Stomach (tissue), 4 donors: ENCODE data around the gene NT5DC3.

Experiments used
- EP300 ChIP-seq: sonication (generic); formaldehyde crosslinking; IDR thresholded peaks from one replicate; pipeline ENCODE4 v1.6.1; 2017; ENCODE audit warnings: antibody characterized with exemption
- POLR2A ChIP-seq, 4 donors: fragments of 450-650 bp; IDR thresholded peaks; one replicate each; pipeline ENCODE4 v1.6.1; 2016; ENCODE audit warnings: antibody characterized with exemption in 4 of 4, control low read depth in 2 of 4, mild to moderate bottlenecking in 1 of 4, moderate library complexity in 1 of 4
- TF ChIP-seq, protein P1 (sequence below), 7 experiments: fragments of 450-650 bp in 4 of 7; fragments of 200-600 bp in 3 of 7; sonication (generic) in 3 of 7; IDR thresholded peaks; one replicate each; pipeline ENCODE4 v1.5.1; 2016 to 2019; ENCODE audit warnings: antibody characterized with exemption in 7 of 7, control low read depth in 2 of 7, mild to moderate bottlenecking in 1 of 7

DNA sequence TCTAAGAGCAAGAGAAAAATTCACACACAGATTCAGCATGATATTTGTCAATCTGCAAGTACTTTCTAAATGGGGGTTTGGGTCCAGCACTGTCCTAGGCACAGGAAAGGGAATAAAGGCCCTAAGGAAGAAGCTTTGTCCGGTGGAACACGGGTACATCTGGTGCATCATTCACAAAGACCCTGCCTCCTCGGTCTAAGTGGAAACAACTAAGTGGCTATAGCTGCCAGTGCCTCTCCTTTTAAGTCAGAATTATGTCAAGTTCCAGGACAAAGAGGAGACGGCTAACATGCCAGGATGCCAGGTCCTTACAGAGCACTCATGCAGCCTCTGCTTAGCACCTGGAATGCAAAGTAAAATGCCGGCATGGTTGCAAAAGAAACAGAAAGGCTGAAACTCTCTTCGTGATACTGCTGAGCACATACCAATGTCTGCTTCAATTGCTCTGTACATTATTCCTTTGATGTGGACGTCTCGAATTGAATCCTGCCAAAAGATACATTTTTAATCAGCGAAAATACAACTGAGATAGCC lies 47.5 kb downstream of the NT5DC3 start:
- TF ChIP-seq POLR2A (IDR thresholded peaks at IDR 0.05) (no peak), EP300 (no peak)
- TF ChIP-seq, protein P1, sequence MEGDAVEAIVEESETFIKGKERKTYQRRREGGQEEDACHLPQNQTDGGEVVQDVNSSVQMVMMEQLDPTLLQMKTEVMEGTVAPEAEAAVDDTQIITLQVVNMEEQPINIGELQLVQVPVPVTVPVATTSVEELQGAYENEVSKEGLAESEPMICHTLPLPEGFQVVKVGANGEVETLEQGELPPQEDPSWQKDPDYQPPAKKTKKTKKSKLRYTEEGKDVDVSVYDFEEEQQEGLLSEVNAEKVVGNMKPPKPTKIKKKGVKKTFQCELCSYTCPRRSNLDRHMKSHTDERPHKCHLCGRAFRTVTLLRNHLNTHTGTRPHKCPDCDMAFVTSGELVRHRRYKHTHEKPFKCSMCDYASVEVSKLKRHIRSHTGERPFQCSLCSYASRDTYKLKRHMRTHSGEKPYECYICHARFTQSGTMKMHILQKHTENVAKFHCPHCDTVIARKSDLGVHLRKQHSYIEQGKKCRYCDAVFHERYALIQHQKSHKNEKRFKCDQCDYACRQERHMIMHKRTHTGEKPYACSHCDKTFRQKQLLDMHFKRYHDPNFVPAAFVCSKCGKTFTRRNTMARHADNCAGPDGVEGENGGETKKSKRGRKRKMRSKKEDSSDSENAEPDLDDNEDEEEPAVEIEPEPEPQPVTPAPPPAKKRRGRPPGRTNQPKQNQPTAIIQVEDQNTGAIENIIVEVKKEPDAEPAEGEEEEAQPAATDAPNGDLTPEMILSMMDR (IDR thresholded peaks at IDR 0.05) = no peak
